A549 (cell line): Measurements from ENCODE around the gene GEN1. TPM values are rescaled to one million over a fixed set of nuclear protein-coding genes. Genes with fewer than 3 reads are reported as not detected.

Experiments
- ATAC-seq, 2 experiments: fragments of 200-7000 bp in 1 of 2; fragments of >200 bp in 1 of 2; cut with Nextera tagmentation in 1 of 2; cut with Tn5 transposase in 1 of 2; 3 replicates each; pipeline versions ENCODE4 v1.8.0 to v1.9.1; 2018 to 2020; ENCODE audit warnings: mild to moderate bottlenecking in 1 of 2, moderate library complexity in 1 of 2
- CTCF ChIA-PET: fragments of 300-600 bp; sonication (Branson Sonifier 250); formaldehyde crosslinking; extraction: SDS; loops from one replicate; lab custom pipeline; 2021; ENCODE audit warnings: antibody characterized with exemption, inconsistent platforms; lab: Yijun Ruan, JAX
- POLR2A ChIA-PET: fragments of 350-600 bp; formaldehyde crosslinking; extraction: SDS; loops from one replicate; lab custom pipeline; 2021; ENCODE audit warnings: antibody characterized with exemption, inconsistent platforms; lab: Yijun Ruan, JAX
- DNase-seq, 2 experiments: peaks; one replicate each; pipeline versions ENCODE4 v3.0.0 to v3.0.0-alpha.2; 2011 to 2016; ENCODE audit warnings: low read depth in 1 of 2, low spot score in 1 of 2
- FAIRE-seq: peaks from 2 replicates; lab custom pipeline; 2011; peaks lifted over from hg19 to GRCh38; lab: Jason Lieb, UNC
- H3K27ac ChIP-seq, 2 experiments: fragments of >200 bp; sonication (Bioruptor Twin); formaldehyde crosslinking; 3 replicates each; pipeline ENCODE4 v1.5.1; 2016 to 2017
- H3K4me1 ChIP-seq: fragments of >200 bp; sonication (Bioruptor Twin); formaldehyde crosslinking; 3 replicates; pipeline ENCODE4 v1.6.1; 2016
- H3K4me2 ChIP-seq: fragments of >200 bp; sonication (Bioruptor Twin); formaldehyde crosslinking; 3 replicates; pipeline ENCODE4 v1.6.1; 2016
- H3K4me3 ChIP-seq: fragments of >200 bp; sonication (Bioruptor Twin); formaldehyde crosslinking; 3 replicates; pipeline ENCODE4 v1.5.1; 2016
- H3K9me3 ChIP-seq: fragments of >200 bp; sonication (Bioruptor Twin); formaldehyde crosslinking; 3 replicates; pipeline ENCODE4 v1.6.1; 2016
- CBX8 ChIP-seq: fragments of 200-600 bp; sonication (generic); IDR thresholded peaks from 2 replicates; pipeline ENCODE4 v1.6.1; 2016
- CEBPB ChIP-seq, 2 experiments: fragments of >200 bp in 1 of 2; sonication (Bioruptor Twin) in 1 of 2; formaldehyde crosslinking in 1 of 2; IDR thresholded peaks; 2 replicates each; pipeline ENCODE4 v1.6.1; 2012 to 2016
- CHD2 ChIP-seq: fragments of 150-350 bp; IDR thresholded peaks from 2 replicates; pipeline ENCODE4 v1.6.1; 2014; ENCODE audit warnings: low read length; ENCODE audit not compliant: partially characterized antibody
- CHD4 ChIP-seq: fragments of 200-600 bp; sonication (generic); IDR thresholded peaks from 2 replicates; pipeline ENCODE4 v1.6.1; 2016; ENCODE audit warnings: antibody characterized with exemption, mild to moderate bottlenecking, borderline replicate concordance
- E2F6 ChIP-seq: IDR thresholded peaks from 2 replicates; pipeline ENCODE4 v1.6.1; 2012; ENCODE audit warnings: low read depth, borderline replicate concordance
- EHF ChIP-seq: fragments of 250-450 bp; sonication (Bioruptor Pico); IDR thresholded peaks from 2 replicates; pipeline ENCODE4 v1.5.0; 2020; ENCODE audit warnings: mild to moderate bottlenecking
- EHMT2 ChIP-seq: fragments of 200-600 bp; sonication (generic); IDR thresholded peaks from 2 replicates; pipeline ENCODE4 v1.6.1; 2016; ENCODE audit warnings: antibody characterized with exemption, low read depth, mild to moderate bottlenecking, moderate library complexity
- ESRRA ChIP-seq: fragments of 150-350 bp; IDR thresholded peaks from 2 replicates; pipeline ENCODE4 v1.6.1; 2014; ENCODE audit warnings: mild to moderate bottlenecking, low read length, borderline replicate concordance
- FOXS1 ChIP-seq: fragments of 250-450 bp; sonication (Bioruptor Pico); IDR thresholded peaks from 2 replicates; pipeline ENCODE4 v1.5.0; 2020; ENCODE audit warnings: mild to moderate bottlenecking, moderate library complexity
- GATA3 ChIP-seq: IDR thresholded peaks from 2 replicates; pipeline ENCODE4 v1.6.1; 2012; ENCODE audit warnings: borderline replicate concordance
- HDAC2 ChIP-seq: fragments of 200-600 bp; sonication (generic); IDR thresholded peaks from 2 replicates; pipeline ENCODE4 v1.6.1; 2016
- HEYL ChIP-seq: fragments of 250-450 bp; sonication (Bioruptor Pico); IDR thresholded peaks from 2 replicates; pipeline ENCODE4 v1.8.0; 2021; ENCODE audit warnings: mild to moderate bottlenecking, moderate library complexity
- HOXB5 ChIP-seq: fragments of 250-450 bp; sonication (Bioruptor Pico); IDR thresholded peaks from 2 replicates; pipeline ENCODE4 v1.5.0; 2020; ENCODE audit warnings: mild to moderate bottlenecking, moderate library complexity
- JUN ChIP-seq, 2 experiments: fragments of >200 bp; sonication (Bioruptor Twin); formaldehyde crosslinking; IDR thresholded peaks; 2 replicates in 1 of 2; 3 replicates in 1 of 2; pipeline ENCODE4 v1.6.1; 2016 to 2017
- JUNB ChIP-seq: fragments of >200 bp; sonication (Bioruptor Twin); formaldehyde crosslinking; IDR thresholded peaks from 2 replicates; pipeline ENCODE4 v1.6.1; 2016
- KDM1A ChIP-seq: fragments of 200-600 bp; sonication (generic); IDR thresholded peaks from 2 replicates; pipeline ENCODE4 v1.6.1; 2016; ENCODE audit warnings: low read depth, mild to moderate bottlenecking
- MAFK ChIP-seq: fragments of 450-650 bp; IDR thresholded peaks from 2 replicates; pipeline ENCODE4 v1.6.1; 2014; ENCODE audit not compliant: partially characterized antibody
- MAX ChIP-seq: IDR thresholded peaks from 2 replicates; pipeline ENCODE4 v1.6.1; 2012
- MAZ ChIP-seq: fragments of 150-350 bp; IDR thresholded peaks from 2 replicates; pipeline ENCODE4 v1.6.1; 2014; ENCODE audit warnings: antibody characterized with exemption, low read depth, low read length, borderline replicate concordance
- NPAS2 ChIP-seq: fragments of 250-450 bp; sonication (Bioruptor Pico); IDR thresholded peaks from 2 replicates; pipeline ENCODE4 v1.8.0; 2022; ENCODE audit warnings: mild to moderate bottlenecking, moderate library complexity, borderline replicate concordance
- PHF8 ChIP-seq: fragments of 200-600 bp; sonication (generic); IDR thresholded peaks from 2 replicates; pipeline ENCODE4 v1.6.1; 2016; ENCODE audit warnings: low read depth, mild to moderate bottlenecking, antibody characterized with exemption, moderate library complexity, borderline replicate concordance
- POLR2A ChIP-seq: IDR thresholded peaks from 2 replicates; pipeline ENCODE4 v1.6.1; 2012; ENCODE audit warnings: mild to moderate bottlenecking, low read length
- POLR2AphosphoS2 ChIP-seq: conservative IDR thresholded peaks from 2 replicates; pipeline ENCODE4 v1.6.1; 2012; ENCODE audit warnings: low read length, improper control_type of control experiment, inconsistent platforms
- RFX5 ChIP-seq: fragments of 450-650 bp; IDR thresholded peaks from 2 replicates; pipeline ENCODE4 v1.7.1; 2014; ENCODE audit warnings: antibody characterized with exemption, mild to moderate bottlenecking, moderate library complexity
- ZNF302 ChIP-seq: fragments of 250-450 bp; sonication (Bioruptor Pico); IDR thresholded peaks from 2 replicates; pipeline ENCODE4 v1.9.0; 2021; ENCODE audit warnings: inconsistent platforms, mild to moderate bottlenecking, moderate library complexity
- WGBS: methylation state at CpG from one replicate; pipeline ENCODE4 v1.1.6; 2017; ENCODE audit errors: missing lambda C conversion rate; 5-methylcytosine and 5-hydroxymethylcytosine counted together
- polyA plus RNA-seq, 4 experiments: library from polyadenylated mRNA; depleted of rRNA in 3 of 4; stranded (reverse); fragments of >200 nt; fragmentation: RNase III in 1 of 4; extraction: RNeasy Plus Mini Kit Qiagen cat#74134 plus additional on column Dnase treatment in 1 of 4; gene quantifications; 2 replicates in 3 of 4; 3 replicates in 1 of 4; pipeline ENCODE4 v1.2.3, GENCODE V29; 2011 to 2017
- TF ChIP-seq, protein P1 (sequence below): fragments of >200 bp; sonication (Bioruptor Twin); formaldehyde crosslinking; IDR thresholded peaks from 3 replicates; pipeline ENCODE4 v1.6.1; 2016
- TF ChIP-seq, protein P2 (sequence below): fragments of 250-450 bp; sonication (Bioruptor Pico); IDR thresholded peaks from 2 replicates; pipeline ENCODE4 v1.5.0; 2021; ENCODE audit warnings: mild to moderate bottlenecking, moderate library complexity, borderline replicate concordance
- TF ChIP-seq, protein P3 (sequence below): fragments of >200 bp; sonication (Bioruptor Twin); formaldehyde crosslinking; IDR thresholded peaks from 2 replicates; pipeline ENCODE4 v1.6.1; 2016

Gene GEN1
- polyA plus RNA-seq, 2 of the 4 experiments (the other 2 are of a cell fraction), result 16.2 to 40.7 TPM

DNA sequence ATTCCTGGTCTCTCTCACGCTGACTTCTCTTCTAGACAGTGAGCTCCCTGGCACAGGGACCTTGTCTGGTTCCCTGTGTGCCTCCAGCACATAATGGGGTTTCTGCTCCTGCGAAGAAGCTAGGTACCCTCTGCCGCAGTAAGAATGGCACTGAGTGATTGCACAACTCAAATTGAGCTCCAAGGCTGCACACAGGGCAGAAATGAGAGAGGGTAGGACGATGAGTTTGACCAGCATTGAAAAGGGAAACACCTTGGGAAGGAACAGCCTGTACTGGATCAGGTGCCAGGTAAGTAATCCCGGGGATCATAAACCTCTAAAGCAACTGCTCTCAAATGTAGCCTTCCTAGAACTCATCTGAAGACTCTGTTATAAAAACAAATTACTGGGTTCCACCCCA, 41.4 kb downstream of the GEN1 start:
- ChIA-PET CTCF (interaction anchor here (0.6 kb wide), 1 partner anchor 224 kb away, joined by 6 read pairs; no protein-coding TSS in a partner anchor), POLR2A (no interaction called here)
- no peaks in the 10 kb centered on the region for H3K9me3 ChIP-seq
- no peak overlapping the region for H3K4me2 ChIP-seq
- H3K4me1 ChIP-seq, result no peaks in the 10 kb centered on the region
- no peak for ATAC-seq
- H3K27ac ChIP-seq, result no peak overlapping the region
- no peak for FAIRE-seq
- DNase-seq, result no peak
- TF ChIP-seq KDM1A, result no peak
- 0 out of 4 replicates have a peak, but pooled peaks of 1 of the 2 experiments have one; percentile 18 for TF ChIP-seq CEBPB (IDR thresholded peaks at IDR 0.05)
- no peak overlapping the region for H3K4me3 ChIP-seq
- 42% methylated on average over 5 of the region's 5 CpGs for WGBS

- H3K4me1 ChIP-seq, result no peaks in the 10 kb centered on the region
- no peaks in the 10 kb centered on the region for H3K9me3 ChIP-seq
- H3K27ac ChIP-seq, result no peak overlapping the region
- CTCF ChIA-PET, result no interaction called here
- no peak overlapping the region for H3K4me3 ChIP-seq
- 71% methylated on average over 4 of the region's 4 CpGs for WGBS
- FAIRE-seq, result no peak
- ATAC-seq, result no peak
- POLR2A ChIA-PET, result no interaction called here
- no peak for TF ChIP-seq HDAC2
- TF ChIP-seq, protein P1, sequence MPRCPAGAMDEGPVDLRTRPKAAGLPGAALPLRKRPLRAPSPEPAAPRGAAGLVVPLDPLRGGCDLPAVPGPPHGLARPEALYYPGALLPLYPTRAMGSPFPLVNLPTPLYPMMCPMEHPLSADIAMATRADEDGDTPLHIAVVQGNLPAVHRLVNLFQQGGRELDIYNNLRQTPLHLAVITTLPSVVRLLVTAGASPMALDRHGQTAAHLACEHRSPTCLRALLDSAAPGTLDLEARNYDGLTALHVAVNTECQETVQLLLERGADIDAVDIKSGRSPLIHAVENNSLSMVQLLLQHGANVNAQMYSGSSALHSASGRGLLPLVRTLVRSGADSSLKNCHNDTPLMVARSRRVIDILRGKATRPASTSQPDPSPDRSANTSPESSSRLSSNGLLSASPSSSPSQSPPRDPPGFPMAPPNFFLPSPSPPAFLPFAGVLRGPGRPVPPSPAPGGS, result no peak
- TF ChIP-seq POLR2AphosphoS2, result no peak
- no peak for TF ChIP-seq ESRRA
- TF ChIP-seq MAFK, result no peak
- TF ChIP-seq JUN (IDR thresholded peaks at IDR 0.05), result no peak
- no peak for TF ChIP-seq MAZ
- TF ChIP-seq POLR2A, result no peak
- TF ChIP-seq HEYL (CRISPR knock-in tag), result no peak
- no peak for TF ChIP-seq EHF
- no peak for TF ChIP-seq JUNB
- TF ChIP-seq EHMT2, result no peak
- TF ChIP-seq FOXS1 (CRISPR knock-in tag), result no peak
- TF ChIP-seq CBX8, result no peak
- DNase-seq, result no peak
- no peak overlapping the region for H3K4me2 ChIP-seq
Observed at GRCh38 chr2:17798338-17798737, 44.4 kb downstream of the GEN1 start.

DNA sequence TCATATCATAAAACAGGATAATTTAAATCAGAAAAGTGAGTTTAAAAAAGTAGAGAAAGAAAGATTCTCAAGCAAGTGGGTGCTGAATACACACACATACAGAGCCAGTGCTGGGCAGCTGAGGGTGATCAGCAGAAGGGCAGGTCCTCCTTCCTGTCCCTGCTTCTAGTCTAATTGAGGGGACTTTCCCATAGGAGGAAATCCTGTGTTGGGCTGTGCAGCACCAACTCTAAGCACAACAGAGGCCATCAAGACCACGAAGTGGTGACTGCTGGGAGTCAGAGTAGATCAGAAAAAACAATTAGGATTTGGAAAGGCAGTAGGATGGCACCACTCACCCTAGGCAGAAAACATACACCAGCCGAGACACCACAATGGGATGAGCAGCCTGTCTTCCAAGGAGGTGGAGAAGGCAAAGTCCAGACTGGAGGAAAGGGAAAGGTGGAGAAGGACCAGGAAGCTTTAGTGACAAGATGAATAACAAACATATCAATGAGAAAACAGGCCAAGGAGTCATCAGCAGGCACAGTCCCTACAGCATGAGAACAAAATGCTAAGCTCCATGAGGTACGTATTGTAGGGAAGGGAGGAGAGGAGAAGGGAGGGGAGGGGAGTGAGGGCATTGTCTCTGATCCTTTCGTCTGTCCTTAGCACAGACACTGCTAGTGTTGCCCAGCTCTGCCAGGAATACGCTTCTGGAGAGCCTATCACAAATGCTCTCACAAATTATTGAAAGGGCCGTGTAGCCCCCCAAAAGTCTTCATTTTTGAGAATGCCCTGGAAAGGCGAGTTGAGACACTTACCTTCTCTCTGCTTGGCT, 45.6 kb downstream of the GEN1 start:
- Histone ChIP-seq H3K4me2 (no peak overlapping the region), H3K27ac (no peak overlapping the region), H3K9me3 (no peaks in the 10 kb centered on the region), H3K4me1 (no peaks in the 10 kb centered on the region), H3K4me3 (no peak overlapping the region)
- ATAC-seq (no peak; a peak in 1 of 6 replicates), DNase-seq (no peak), FAIRE-seq (no peak)
- ChIA-PET POLR2A (no interaction called here), CTCF (interaction anchor here (0.5 to 1.5 kb wide), 4 partner anchors 10 to 1564 kb away, joined by 3 read pairs; partner anchors contain the start of gene MSGN1)
- 54% methylated on average over 7 of the region's 7 CpGs for WGBS
- TF ChIP-seq RFX5, result no peak
- no peak for TF ChIP-seq MAZ
- TF ChIP-seq ZNF302 (CRISPR knock-in tag), result no peak
- no peak for TF ChIP-seq CHD4
- no peak for TF ChIP-seq MAFK
- no peak for TF ChIP-seq E2F6

- ATAC-seq, result no peak
- 37% methylated on average over 5 of the region's 5 CpGs for WGBS
- no peak for DNase-seq
- no peaks in the 10 kb centered on the region for H3K4me1 ChIP-seq
- CTCF ChIA-PET, result interaction anchor here (0.8 to 1.5 kb wide), 3 partner anchors 10 to 31 kb away, joined by 3 read pairs; partner anchors contain the start of gene MSGN1
- H3K4me3 ChIP-seq, result no peak overlapping the region
- H3K4me2 ChIP-seq, result no peak overlapping the region
- no peak for FAIRE-seq
- POLR2A ChIA-PET, result no interaction called here
- H3K27ac ChIP-seq, result no peak overlapping the region
- no peaks in the 10 kb centered on the region for H3K9me3 ChIP-seq
- TF ChIP-seq MAX (no peak), FOXS1 (CRISPR knock-in tag) (no peak), NPAS2 (CRISPR knock-in tag) (no peak), MAFK (no peak), JUNB (no peak), PHF8 (no peak), CHD2 (no peak), GATA3 (no peak), MAZ (no peak), HOXB5 (no peak)
- TF ChIP-seq, protein P2, sequence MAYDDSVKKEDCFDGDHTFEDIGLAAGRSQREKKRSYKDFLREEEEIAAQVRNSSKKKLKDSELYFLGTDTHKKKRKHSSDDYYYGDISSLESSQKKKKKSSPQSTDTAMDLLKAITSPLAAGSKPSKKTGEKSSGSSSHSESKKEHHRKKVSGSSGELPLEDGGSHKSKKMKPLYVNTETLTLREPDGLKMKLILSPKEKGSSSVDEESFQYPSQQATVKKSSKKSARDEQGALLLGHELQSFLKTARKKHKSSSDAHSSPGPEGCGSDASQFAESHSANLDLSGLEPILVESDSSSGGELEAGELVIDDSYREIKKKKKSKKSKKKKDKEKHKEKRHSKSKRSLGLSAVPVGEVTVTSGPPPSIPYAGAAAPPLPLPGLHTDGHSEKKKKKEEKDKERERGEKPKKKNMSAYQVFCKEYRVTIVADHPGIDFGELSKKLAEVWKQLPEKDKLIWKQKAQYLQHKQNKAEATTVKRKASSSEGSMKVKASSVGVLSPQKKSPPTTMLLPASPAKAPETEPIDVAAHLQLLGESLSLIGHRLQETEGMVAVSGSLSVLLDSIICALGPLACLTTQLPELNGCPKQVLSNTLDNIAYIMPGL, result no peak
- TF ChIP-seq, protein P3, sequence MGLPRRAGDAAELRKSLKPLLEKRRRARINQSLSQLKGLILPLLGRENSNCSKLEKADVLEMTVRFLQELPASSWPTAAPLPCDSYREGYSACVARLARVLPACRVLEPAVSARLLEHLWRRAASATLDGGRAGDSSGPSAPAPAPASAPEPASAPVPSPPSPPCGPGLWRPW, result no peak
Observed at GRCh38 chr2:17800219-17800618, 46.3 kb downstream of the GEN1 start.
